ENCODE results near the gene PDX1. TPM values are rescaled to one million over a fixed set of nuclear protein-coding genes. Genes with fewer than 3 reads are reported as not detected.

The PDX1 gene
- total RNA-seq, 1 experiment from 2014 or later = 3.4 TPM

DNA sequence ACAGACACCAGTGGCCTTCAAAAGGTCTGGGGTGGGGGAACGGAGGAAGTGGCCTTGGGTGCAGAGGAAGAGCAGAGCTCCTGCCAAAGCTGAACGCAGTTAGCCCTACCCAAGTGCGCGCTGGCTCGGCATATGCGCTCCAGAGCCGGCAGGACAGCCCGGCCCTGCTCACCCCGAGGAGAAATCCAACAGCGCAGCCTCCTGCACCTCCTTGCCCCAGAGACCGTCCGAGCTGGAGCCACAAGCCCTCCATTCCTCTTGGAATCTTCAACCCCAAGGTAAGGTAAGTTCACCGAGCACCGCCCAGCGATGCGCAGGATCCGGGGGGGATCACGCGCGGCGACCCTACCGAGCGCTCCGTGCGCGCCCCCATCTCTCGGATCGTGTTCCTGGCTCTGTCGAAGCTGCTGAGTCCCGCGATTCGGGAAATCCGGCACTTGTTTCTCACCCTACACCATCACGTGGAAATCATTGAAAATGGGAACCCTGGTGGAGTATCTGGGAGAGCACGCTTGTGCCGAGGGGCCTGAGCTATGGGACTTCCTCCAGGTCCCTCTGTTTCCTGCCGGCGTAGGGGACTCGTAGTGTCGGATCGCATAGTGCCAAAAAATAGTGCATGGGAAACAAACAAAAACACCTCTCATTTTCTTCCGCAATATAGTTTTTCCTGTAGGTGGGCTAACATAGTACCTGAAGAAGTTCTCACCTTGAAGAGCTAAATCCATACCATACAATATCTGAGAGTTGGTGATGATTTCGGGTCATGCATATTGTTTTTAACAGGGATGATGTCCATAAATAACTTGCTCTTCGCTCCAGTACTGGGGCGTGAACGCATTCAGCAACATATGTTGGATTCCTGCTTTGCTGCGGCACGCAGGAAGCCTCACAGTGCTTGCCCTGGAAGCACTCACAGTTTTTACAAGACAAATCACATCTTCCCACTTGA lies 9.3 kb downstream of the PDX1 start:
- Histone ChIP-seq H3K36me3 (ENCODE audit: control insufficient read depth, insufficient read depth, low read length) (no peaks in the 10 kb centered on the region), H3K9me3 (ENCODE audit: control insufficient read depth, insufficient read depth, low read depth, low read length) (no peaks in the 10 kb centered on the region), H3K4me3 (ENCODE audit: low read depth in 2 of 2, low read length in 2 of 2) (no peak overlapping the region), H3K27me3 (ENCODE audit: control insufficient read depth, insufficient read depth, low read length) (no peaks in the 10 kb centered on the region), H3K27ac (ENCODE audit: low read length) (no peak overlapping the region), H3K4me1 (ENCODE audit: control insufficient read depth, insufficient read depth, low read length) (no peaks in the 10 kb centered on the region)
- TF ChIP-seq TCF7L2 (IDR thresholded peaks at IDR 0.05; ENCODE audit: low read depth, low read length) (no peak), POLR2AphosphoS5 (IDR thresholded peaks at IDR 0.05; ENCODE audit: low read depth, low read length) (no peak)
- TF ChIP-seq, protein P1, sequence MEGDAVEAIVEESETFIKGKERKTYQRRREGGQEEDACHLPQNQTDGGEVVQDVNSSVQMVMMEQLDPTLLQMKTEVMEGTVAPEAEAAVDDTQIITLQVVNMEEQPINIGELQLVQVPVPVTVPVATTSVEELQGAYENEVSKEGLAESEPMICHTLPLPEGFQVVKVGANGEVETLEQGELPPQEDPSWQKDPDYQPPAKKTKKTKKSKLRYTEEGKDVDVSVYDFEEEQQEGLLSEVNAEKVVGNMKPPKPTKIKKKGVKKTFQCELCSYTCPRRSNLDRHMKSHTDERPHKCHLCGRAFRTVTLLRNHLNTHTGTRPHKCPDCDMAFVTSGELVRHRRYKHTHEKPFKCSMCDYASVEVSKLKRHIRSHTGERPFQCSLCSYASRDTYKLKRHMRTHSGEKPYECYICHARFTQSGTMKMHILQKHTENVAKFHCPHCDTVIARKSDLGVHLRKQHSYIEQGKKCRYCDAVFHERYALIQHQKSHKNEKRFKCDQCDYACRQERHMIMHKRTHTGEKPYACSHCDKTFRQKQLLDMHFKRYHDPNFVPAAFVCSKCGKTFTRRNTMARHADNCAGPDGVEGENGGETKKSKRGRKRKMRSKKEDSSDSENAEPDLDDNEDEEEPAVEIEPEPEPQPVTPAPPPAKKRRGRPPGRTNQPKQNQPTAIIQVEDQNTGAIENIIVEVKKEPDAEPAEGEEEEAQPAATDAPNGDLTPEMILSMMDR (IDR thresholded peaks at IDR 0.05) = no peak
- TF ChIP-seq, protein P2, sequence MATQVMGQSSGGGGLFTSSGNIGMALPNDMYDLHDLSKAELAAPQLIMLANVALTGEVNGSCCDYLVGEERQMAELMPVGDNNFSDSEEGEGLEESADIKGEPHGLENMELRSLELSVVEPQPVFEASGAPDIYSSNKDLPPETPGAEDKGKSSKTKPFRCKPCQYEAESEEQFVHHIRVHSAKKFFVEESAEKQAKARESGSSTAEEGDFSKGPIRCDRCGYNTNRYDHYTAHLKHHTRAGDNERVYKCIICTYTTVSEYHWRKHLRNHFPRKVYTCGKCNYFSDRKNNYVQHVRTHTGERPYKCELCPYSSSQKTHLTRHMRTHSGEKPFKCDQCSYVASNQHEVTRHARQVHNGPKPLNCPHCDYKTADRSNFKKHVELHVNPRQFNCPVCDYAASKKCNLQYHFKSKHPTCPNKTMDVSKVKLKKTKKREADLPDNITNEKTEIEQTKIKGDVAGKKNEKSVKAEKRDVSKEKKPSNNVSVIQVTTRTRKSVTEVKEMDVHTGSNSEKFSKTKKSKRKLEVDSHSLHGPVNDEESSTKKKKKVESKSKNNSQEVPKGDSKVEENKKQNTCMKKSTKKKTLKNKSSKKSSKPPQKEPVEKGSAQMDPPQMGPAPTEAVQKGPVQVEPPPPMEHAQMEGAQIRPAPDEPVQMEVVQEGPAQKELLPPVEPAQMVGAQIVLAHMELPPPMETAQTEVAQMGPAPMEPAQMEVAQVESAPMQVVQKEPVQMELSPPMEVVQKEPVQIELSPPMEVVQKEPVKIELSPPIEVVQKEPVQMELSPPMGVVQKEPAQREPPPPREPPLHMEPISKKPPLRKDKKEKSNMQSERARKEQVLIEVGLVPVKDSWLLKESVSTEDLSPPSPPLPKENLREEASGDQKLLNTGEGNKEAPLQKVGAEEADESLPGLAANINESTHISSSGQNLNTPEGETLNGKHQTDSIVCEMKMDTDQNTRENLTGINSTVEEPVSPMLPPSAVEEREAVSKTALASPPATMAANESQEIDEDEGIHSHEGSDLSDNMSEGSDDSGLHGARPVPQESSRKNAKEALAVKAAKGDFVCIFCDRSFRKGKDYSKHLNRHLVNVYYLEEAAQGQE (IDR thresholded peaks at IDR 0.05; ENCODE audit: insufficient read depth in 1 of 2, low read depth in 2 of 2, low read length in 1 of 2) = no peak
- ChIA-PET CTCF (no interaction called here), POLR2A (no interaction called here)
- in situ Hi-C loops (cut with HindIII; ENCODE audit: low pct_unique_long_range_greater_than_20kb, low sequenced_read_pairs) = no loop called here
- ATAC-seq = no peak
- DNase-seq (ENCODE audit: low read depth, low spot score) = no peak
- intact Hi-C loops (cut with micrococcal nuclease; ENCODE audit: unreplicated experiment) = no loop called here
- no TSS peak for BruUV-seq (replicated peaks)

DNA sequence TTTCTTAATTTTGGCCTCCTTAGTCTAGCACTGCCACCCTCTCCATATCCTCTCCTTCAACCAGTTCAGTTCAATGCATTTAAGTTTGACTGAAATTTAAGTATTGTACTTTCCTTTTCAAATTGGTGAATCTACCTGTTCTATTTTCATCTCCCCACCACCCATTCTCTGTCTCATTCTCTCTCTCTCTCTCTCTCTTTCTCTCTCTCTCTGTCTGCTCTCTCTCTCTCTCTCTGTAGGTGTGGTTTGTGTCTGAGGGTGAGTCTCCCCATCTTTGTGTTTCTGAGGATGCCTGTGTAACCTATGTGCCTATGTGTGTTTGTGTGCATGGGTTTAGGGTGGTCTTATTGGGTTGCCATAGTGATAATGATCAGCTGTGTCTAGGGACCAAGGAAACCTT lies 10.1 kb downstream of the PDX1 start:
- Histone ChIP-seq H3K27me3 (ENCODE audit: control insufficient read depth, insufficient read depth, low read length) (no peaks in the 10 kb centered on the region), H3K4me1 (ENCODE audit: control insufficient read depth, insufficient read depth, low read length) (no peaks in the 10 kb centered on the region), H3K4me3 (ENCODE audit: low read depth in 2 of 2, low read length in 2 of 2) (no peak overlapping the region), H3K36me3 (ENCODE audit: control insufficient read depth, insufficient read depth, low read length) (no peaks in the 10 kb centered on the region), H3K27ac (ENCODE audit: low read length) (no peak overlapping the region), H3K9me3 (ENCODE audit: control insufficient read depth, insufficient read depth, low read depth, low read length) (no peaks in the 10 kb centered on the region)
- in situ Hi-C loops (cut with HindIII; ENCODE audit: low pct_unique_long_range_greater_than_20kb, low sequenced_read_pairs) (no loop called here), intact Hi-C loops (cut with micrococcal nuclease; ENCODE audit: unreplicated experiment) (no loop called here)
- ChIA-PET CTCF (no interaction called here), POLR2A (no interaction called here)
- ATAC-seq (no peak), DNase-seq (ENCODE audit: low read depth, low spot score) (no peak)
- TF ChIP-seq, protein P2 (IDR thresholded peaks at IDR 0.05; ENCODE audit: insufficient read depth in 1 of 2, low read depth in 2 of 2, low read length in 1 of 2) = no peak
- TF ChIP-seq SIN3A (IDR thresholded peaks at IDR 0.05; ENCODE audit: borderline replicate concordance, insufficient read depth, low read depth, low read length) (no peak), POLR2AphosphoS5 (IDR thresholded peaks at IDR 0.05; ENCODE audit: low read depth, low read length) (no peak), TCF7L2 (IDR thresholded peaks at IDR 0.05; ENCODE audit: low read depth, low read length) (no peak)
- TF ChIP-seq, protein P1 (IDR thresholded peaks at IDR 0.05) = no peak
- no TSS peak for BruUV-seq (replicated peaks)
